Karpas-422 (cell line): Measurements from ENCODE around the gene ACAP2. TPM values are rescaled to one million over a fixed set of nuclear protein-coding genes. Genes with fewer than 3 reads are reported as not detected.
"Not testable (repeated sequence)": the region's sequence is repeated elsewhere in the genome, so short reads cannot be mapped to it uniquely, and the experiment has no call there.

Experiments used
- DNase-seq: peaks from one replicate; pipeline ENCODE4 v3.0.0-alpha.2; 2015
- H2AFZ ChIP-seq: fragments of 200-600 bp; sonication (generic); 2 replicates; pipeline ENCODE4 v1.6.1; 2014; ENCODE audit warnings: antibody characterized with exemption, low read length, mixed read lengths
- H3K27ac ChIP-seq: fragments of 200-600 bp; sonication (generic); 2 replicates; pipeline ENCODE4 v1.5.1; 2014; ENCODE audit warnings: mild to moderate bottlenecking, low read length, moderate library complexity
- H3K27me3 ChIP-seq: fragments of 200-600 bp; sonication (generic); 2 replicates; pipeline ENCODE4 v1.6.1; 2014; ENCODE audit warnings: low read length, mixed read lengths
- H3K36me3 ChIP-seq: fragments of 200-600 bp; sonication (generic); 2 replicates; pipeline ENCODE4 v1.6.1; 2014; ENCODE audit warnings: low read length, mixed read lengths; ENCODE audit not compliant: insufficient read depth
- H3K4me1 ChIP-seq: fragments of 200-600 bp; sonication (generic); 2 replicates; pipeline ENCODE4 v1.6.1; 2014; ENCODE audit warnings: mild to moderate bottlenecking, low read length, mixed read lengths
- H3K4me2 ChIP-seq: fragments of 200-600 bp; sonication (generic); 2 replicates; pipeline ENCODE4 v1.6.1; 2014; ENCODE audit warnings: low read length, low read depth, mild to moderate bottlenecking; ENCODE audit not compliant: poor library complexity, severe bottlenecking
- H3K4me3 ChIP-seq: fragments of 200-600 bp; sonication (generic); 2 replicates; pipeline ENCODE4 v1.5.1; 2014; ENCODE audit warnings: mild to moderate bottlenecking, antibody characterized with exemption, low read length, mixed read lengths
- H3K79me2 ChIP-seq: fragments of 200-600 bp; sonication (generic); 2 replicates; pipeline ENCODE4 v1.6.1; 2014; ENCODE audit warnings: mild to moderate bottlenecking, low read length, mixed read lengths
- H3K9ac ChIP-seq: fragments of 200-600 bp; sonication (generic); 2 replicates; pipeline ENCODE4 v1.6.0; 2014; ENCODE audit warnings: low read length
- H3K9me2 ChIP-seq: fragments of 200-600 bp; sonication (generic), shearing (Covaris generic); replicated peaks from 2 replicates; pipeline ENCODE4 v1.6.0; 2014; ENCODE audit warnings: mild to moderate bottlenecking, low read length, moderate library complexity; ENCODE audit not compliant: insufficient read depth
- H3K9me3 ChIP-seq: fragments of 300-700, 200-600 bp; sonication (generic); 2 replicates; pipeline ENCODE4 v1.6.1; 2014; ENCODE audit warnings: low read length, mixed read lengths
- H4K20me1 ChIP-seq: fragments of 200-600 bp; sonication (generic); 2 replicates; pipeline ENCODE4 v1.6.1; 2014; ENCODE audit warnings: mild to moderate bottlenecking, antibody characterized with exemption, low read length, low read depth; ENCODE audit not compliant: insufficient read depth
- total RNA-seq: library from RNA; depleted of rRNA; stranded (reverse); fragments of >200 nt; shearing (Covaris generic); gene quantifications from 2 replicates; pipeline ENCODE4 v1.2.3, GENCODE V29; 2014; ENCODE audit warnings: low replicate concordance

Gene ACAP2
- total RNA-seq, 1 experiment from 2014 or later: 260 TPM

- H3K36me3 ChIP-seq: no peaks in the 10 kb centered on the region
- no peak overlapping the region for H3K4me3 ChIP-seq
- no peak overlapping the region for H3K9ac ChIP-seq
- no peak for DNase-seq
- no peaks in the 10 kb centered on the region for H3K9me3 ChIP-seq
- no peak overlapping the region for H2AFZ ChIP-seq
- no peaks in the 10 kb centered on the region for H3K79me2 ChIP-seq
- no peaks in the 10 kb centered on the region for H3K9me2 ChIP-seq
- no peaks in the 10 kb centered on the region for H3K4me1 ChIP-seq
- no peak overlapping the region for H3K4me2 ChIP-seq
- peaks cover 6% of the 10 kb centered on the region; the same call in 1 of the 2 replicates for H4K20me1 ChIP-seq
- no peaks in the 10 kb centered on the region for H3K27me3 ChIP-seq
- H3K27ac ChIP-seq: no peak overlapping the region
These were observed 206.6 kb downstream of the ACAP2 start for GRCh38 chr3:195236076-195236798.

GRCh38 chr3:195230244-195230643 lies 212.6 kb downstream of the ACAP2 start:
- H3K9me3 ChIP-seq: no peaks in the 10 kb centered on the region
- H2AFZ ChIP-seq: no peak overlapping the region
- H3K9me2 ChIP-seq: no peaks in the 10 kb centered on the region
- no peaks in the 10 kb centered on the region for H3K27me3 ChIP-seq
- H4K20me1 ChIP-seq: peaks cover 6% of the 10 kb centered on the region; the same call in 1 of the 2 replicates
- H3K4me2 ChIP-seq: no peak overlapping the region
- no peak overlapping the region for H3K27ac ChIP-seq
- no peak for DNase-seq
- H3K36me3 ChIP-seq: no peaks in the 10 kb centered on the region
- no peak overlapping the region for H3K4me3 ChIP-seq
- H3K4me1 ChIP-seq: no peaks in the 10 kb centered on the region
- no peaks in the 10 kb centered on the region for H3K79me2 ChIP-seq
- no peak overlapping the region for H3K9ac ChIP-seq

DNA sequence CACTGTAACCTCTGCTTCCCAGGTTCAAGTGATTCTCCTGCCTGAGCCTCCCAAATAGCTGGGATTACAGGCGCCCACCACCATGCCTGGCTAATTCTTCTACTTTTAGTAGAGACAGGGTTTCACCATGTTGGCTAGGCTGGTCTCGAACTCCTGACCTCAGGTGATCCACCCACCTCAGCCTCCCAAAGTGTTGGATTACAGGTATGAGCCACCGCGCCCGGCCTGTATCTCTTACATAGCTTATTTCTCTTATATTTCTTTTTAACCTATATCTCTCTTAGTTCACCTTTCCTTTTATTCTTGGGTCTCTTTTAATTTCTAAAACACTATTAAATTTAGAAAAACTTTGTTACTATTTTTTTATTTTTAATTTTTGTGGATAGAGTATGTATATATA lies 213.9 kb downstream of the ACAP2 start:
- not testable (repeated sequence) for H3K4me3 ChIP-seq, H3K9ac ChIP-seq, H3K9me2 ChIP-seq, H3K79me2 ChIP-seq, H3K36me3 ChIP-seq, H2AFZ ChIP-seq, H3K27ac ChIP-seq, H3K4me2 ChIP-seq, H3K4me1 ChIP-seq, DNase-seq, H4K20me1 ChIP-seq, H3K9me3 ChIP-seq, H3K27me3 ChIP-seq

DNA sequence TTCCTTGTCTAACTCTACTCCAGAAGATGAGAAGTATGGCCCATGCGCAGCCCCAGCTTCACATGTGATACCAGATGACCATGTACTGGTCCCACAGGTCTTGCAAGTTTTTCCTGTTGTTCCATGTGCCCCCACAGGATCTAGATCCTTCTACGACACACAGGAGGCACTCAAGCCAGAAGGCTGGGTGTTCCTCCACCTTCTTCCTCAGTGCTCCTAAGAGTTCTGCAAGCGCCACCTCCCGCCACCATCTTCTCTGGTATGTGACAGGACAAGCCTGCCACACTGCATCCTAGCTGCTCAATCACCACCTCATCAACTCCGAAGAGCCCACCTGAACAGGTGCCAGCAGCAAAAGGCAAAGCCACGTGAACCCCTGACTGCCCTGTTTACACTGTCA lies 214.9 kb downstream of the ACAP2 start:
- Histone ChIP-seq H3K4me1 (no peaks in the 10 kb centered on the region), H3K36me3 (no peaks in the 10 kb centered on the region), H3K9me2 (no peaks in the 10 kb centered on the region), H3K27ac (no peak overlapping the region), H3K9ac (no peak overlapping the region), H2AFZ (no peak overlapping the region), H3K4me2 (no peak overlapping the region), H4K20me1 (peaks cover 6% of the 10 kb centered on the region; the same call in 1 of the 2 replicates), H3K27me3 (no peaks in the 10 kb centered on the region), H3K9me3 (no peaks in the 10 kb centered on the region), H3K4me3 (no peak overlapping the region), H3K79me2 (no peaks in the 10 kb centered on the region)
- no peak for DNase-seq

DNA sequence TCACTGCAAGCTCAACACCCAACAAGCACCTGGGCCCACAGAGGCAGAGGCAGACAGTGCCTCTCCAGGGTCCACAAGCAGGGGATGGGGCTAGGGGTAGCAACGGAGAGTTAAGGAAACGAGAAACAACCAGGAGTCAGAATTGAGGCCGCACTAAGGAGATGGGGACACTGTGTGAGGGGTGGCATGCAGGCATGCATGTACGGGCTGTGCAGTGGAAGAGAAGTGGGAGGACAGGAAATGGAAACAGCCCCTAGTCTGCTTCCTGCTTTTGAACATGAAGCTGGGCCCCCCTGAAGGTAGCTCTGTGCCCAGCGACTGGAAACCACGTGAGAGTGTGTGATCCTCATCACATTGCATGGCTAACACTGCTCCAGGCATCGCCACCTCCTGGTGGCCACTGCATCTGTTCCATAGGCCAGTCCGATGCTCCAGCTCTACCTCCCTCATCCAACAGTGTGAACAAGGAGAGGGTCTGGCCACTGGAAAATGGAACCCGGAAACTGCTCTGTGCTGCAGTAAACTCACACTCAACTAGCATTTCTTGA lies 215.8 kb downstream of the ACAP2 start:
- H2AFZ ChIP-seq: no peak overlapping the region
- no peak for DNase-seq
- no peak overlapping the region for H3K4me3 ChIP-seq

DNA sequence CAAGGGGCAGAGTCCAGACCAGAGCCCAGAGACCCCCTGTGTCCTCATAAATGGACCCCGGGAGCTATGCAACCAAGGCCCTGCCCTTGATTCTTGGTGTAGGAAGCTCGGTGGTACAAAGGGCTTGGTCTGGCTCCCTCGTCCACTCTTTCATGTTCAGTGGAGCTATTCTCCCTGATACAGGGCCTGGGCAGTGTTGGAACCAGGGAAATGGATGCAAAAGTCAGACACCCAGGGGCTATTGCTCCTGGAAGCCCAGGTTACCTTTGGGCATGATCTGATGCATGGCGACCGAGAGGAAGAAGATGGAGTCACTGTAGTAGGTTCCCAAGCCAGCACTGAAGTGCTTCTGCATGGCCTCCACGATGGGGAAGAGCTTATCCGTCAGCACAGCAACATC lies 216.4 kb downstream of the ACAP2 start:
- no peaks in the 10 kb centered on the region for H3K27me3 ChIP-seq

More for the DNA sequence above, 215.8 kb downstream of the ACAP2 start:
- Histone ChIP-seq H3K9me3 (no peaks in the 10 kb centered on the region), H3K36me3 (no peaks in the 10 kb centered on the region), H4K20me1 (peaks cover 6% of the 10 kb centered on the region; the same call in 1 of the 2 replicates), H3K9me2 (no peaks in the 10 kb centered on the region), H3K27me3 (no peaks in the 10 kb centered on the region), H3K4me2 (no peak overlapping the region), H3K27ac (no peak overlapping the region), H3K9ac (no peak overlapping the region), H3K79me2 (no peaks in the 10 kb centered on the region), H3K4me1 (no peaks in the 10 kb centered on the region)

GRCh38 chr3:195224980-195225580 lies 217.7 kb downstream of the ACAP2 start:
- Histone ChIP-seq H3K9ac (no peak overlapping the region), H3K27me3 (no peaks in the 10 kb centered on the region), H4K20me1 (peaks cover 6% of the 10 kb centered on the region; the same call in 1 of the 2 replicates), H3K4me3 (no peak overlapping the region), H3K36me3 (no peaks in the 10 kb centered on the region), H3K27ac (no peak overlapping the region), H3K4me2 (no peak overlapping the region), H3K4me1 (no peaks in the 10 kb centered on the region), H3K9me2 (no peaks in the 10 kb centered on the region), H3K79me2 (no peaks in the 10 kb centered on the region), H2AFZ (no peak overlapping the region), H3K9me3 (no peaks in the 10 kb centered on the region)
- DNase-seq: no peak

More for the DNA sequence above, 216.4 kb downstream of the ACAP2 start:
- H3K4me1 ChIP-seq: no peaks in the 10 kb centered on the region
- DNase-seq: no peak
- no peak overlapping the region for H3K4me3 ChIP-seq
- H2AFZ ChIP-seq: no peak overlapping the region
- no peaks in the 10 kb centered on the region for H3K79me2 ChIP-seq
- no peaks in the 10 kb centered on the region for H3K9me3 ChIP-seq
- H4K20me1 ChIP-seq: peaks cover 6% of the 10 kb centered on the region; the same call in 1 of the 2 replicates
- H3K4me2 ChIP-seq: no peak overlapping the region
- H3K36me3 ChIP-seq: no peaks in the 10 kb centered on the region
- no peak overlapping the region for H3K9ac ChIP-seq
- no peaks in the 10 kb centered on the region for H3K9me2 ChIP-seq
- H3K27ac ChIP-seq: no peak overlapping the region
